ENCODE measurements around the gene CDYL. TPM values are rescaled to one million over a fixed set of nuclear protein-coding genes. Genes with fewer than 3 reads are reported as not detected.

Gene CDYL
- total RNA-seq, 1 experiment from 2014 or later: 41.6 TPM

- CTCF ChIA-PET: no interaction called here
- no peaks in the 10 kb centered on the region for H3K9me3 ChIP-seq
- no TSS peak for BruUV-seq (replicated peaks)
- no peak overlapping the region for H3K27ac Mint-ChIP-seq (ENCODE audit: unreplicated experiment)
- no peaks in the 10 kb centered on the region for H3K27me3 ChIP-seq (replicated peaks; ENCODE audit: control insufficient read depth, insufficient read depth, low read length)
- H3K36me3 ChIP-seq (ENCODE audit: control insufficient read depth, insufficient read depth, low read length): no peaks in the 10 kb centered on the region; the same call in 1 of the 2 replicates
- H3K36me3 Mint-ChIP-seq (ENCODE audit: insufficient read depth, unreplicated experiment): peaks cover 22% of the 10 kb centered on the region
- POLR2A ChIA-PET: no interaction called here
- H3K4me1 ChIP-seq: no peaks in the 10 kb centered on the region
- DNase-seq: no peak
- intact Hi-C loops (cut with micrococcal nuclease; ENCODE audit: unreplicated experiment): no loop called here
- H3K4me3 Mint-ChIP-seq (ENCODE audit: unreplicated experiment): no peak overlapping the region
- TF ChIP-seq CTCF (IDR thresholded peaks at IDR 0.05; ENCODE audit: insufficient read depth in 1 of 2, low read depth in 1 of 2, low read length in 1 of 2, severe bottlenecking in 1 of 2, unreplicated experiment in 1 of 2): no peak
- H3K4me1 Mint-ChIP-seq (ENCODE audit: low read depth, unreplicated experiment): no peaks in the 10 kb centered on the region
- H3K9me3 Mint-ChIP-seq (ENCODE audit: unreplicated experiment): no peaks in the 10 kb centered on the region
- H3K27me3 Mint-ChIP-seq (ENCODE audit: insufficient read depth, unreplicated experiment): no peaks in the 10 kb centered on the region
- H3K4me3 ChIP-seq (ENCODE audit: low read depth, low read length): no peak overlapping the region
Measured at GRCh38 chr6:4889701-4890100, 113.5 kb downstream of the CDYL start.

GRCh38 chr6:4890191-4890590 is 114.0 kb downstream of the CDYL start:
- H3K4me3 ChIP-seq (ENCODE audit: low read depth, low read length): no peak overlapping the region
- no peaks in the 10 kb centered on the region for H3K27me3 Mint-ChIP-seq (ENCODE audit: insufficient read depth, unreplicated experiment)
- H3K9me3 ChIP-seq: no peaks in the 10 kb centered on the region
- no peak for TF ChIP-seq CTCF (IDR thresholded peaks at IDR 0.05; ENCODE audit: insufficient read depth in 1 of 2, low read depth in 1 of 2, low read length in 1 of 2, severe bottlenecking in 1 of 2, unreplicated experiment in 1 of 2)
- intact Hi-C loops (cut with micrococcal nuclease; ENCODE audit: unreplicated experiment): no loop called here
- no peaks in the 10 kb centered on the region for H3K4me1 ChIP-seq
- H3K36me3 Mint-ChIP-seq (ENCODE audit: insufficient read depth, unreplicated experiment): peaks cover 24% of the 10 kb centered on the region
- ChIA-PET POLR2A (no interaction called here), CTCF (no interaction called here)
- no peaks in the 10 kb centered on the region for H3K9me3 Mint-ChIP-seq (ENCODE audit: unreplicated experiment)
- no TSS peak for BruUV-seq (replicated peaks)
- H3K36me3 ChIP-seq (ENCODE audit: control insufficient read depth, insufficient read depth, low read length): no peaks in the 10 kb centered on the region; the same call in 1 of the 2 replicates
- no peak overlapping the region for H3K27ac Mint-ChIP-seq (ENCODE audit: unreplicated experiment)
- DNase-seq: no peak
- H3K4me3 Mint-ChIP-seq (ENCODE audit: unreplicated experiment): no peak overlapping the region
- H3K27me3 ChIP-seq (replicated peaks; ENCODE audit: control insufficient read depth, insufficient read depth, low read length): no peaks in the 10 kb centered on the region
- H3K4me1 Mint-ChIP-seq (ENCODE audit: low read depth, unreplicated experiment): no peaks in the 10 kb centered on the region

- no peak overlapping the region for H3K4me3 ChIP-seq (ENCODE audit: low read depth, low read length)
- H3K4me1 ChIP-seq: no peaks in the 10 kb centered on the region
- Mint-ChIP-seq H3K27me3 (ENCODE audit: insufficient read depth, unreplicated experiment) (no peaks in the 10 kb centered on the region), H3K36me3 (ENCODE audit: insufficient read depth, unreplicated experiment) (peaks cover 24% of the 10 kb centered on the region), H3K4me1 (ENCODE audit: low read depth, unreplicated experiment) (no peaks in the 10 kb centered on the region), H3K27ac (ENCODE audit: unreplicated experiment) (no peak overlapping the region), H3K4me3 (ENCODE audit: unreplicated experiment) (no peak overlapping the region), H3K9me3 (ENCODE audit: unreplicated experiment) (no peaks in the 10 kb centered on the region)
- ChIA-PET CTCF (no interaction called here), POLR2A (no interaction called here)
- intact Hi-C loops (cut with micrococcal nuclease; ENCODE audit: unreplicated experiment): no loop called here
- TF ChIP-seq CTCF (IDR thresholded peaks at IDR 0.05; ENCODE audit: insufficient read depth in 1 of 2, low read depth in 1 of 2, low read length in 1 of 2, severe bottlenecking in 1 of 2, unreplicated experiment in 1 of 2): no peak
- DNase-seq: no peak
- H3K27me3 ChIP-seq (replicated peaks; ENCODE audit: control insufficient read depth, insufficient read depth, low read length): no peaks in the 10 kb centered on the region
- H3K9me3 ChIP-seq: no peaks in the 10 kb centered on the region
- BruUV-seq (replicated peaks): no TSS peak
- no peaks in the 10 kb centered on the region; the same call in 1 of the 2 replicates for H3K36me3 ChIP-seq (ENCODE audit: control insufficient read depth, insufficient read depth, low read length)
Measured at GRCh38 chr6:4890627-4891026, 114.4 kb downstream of the CDYL start.
